ENCODE results near the gene CRBN.

- TF ChIP-seq POLR2AphosphoS5 (IDR thresholded peaks at IDR 0.05), result no peak
- TF ChIP-seq, protein P1, sequence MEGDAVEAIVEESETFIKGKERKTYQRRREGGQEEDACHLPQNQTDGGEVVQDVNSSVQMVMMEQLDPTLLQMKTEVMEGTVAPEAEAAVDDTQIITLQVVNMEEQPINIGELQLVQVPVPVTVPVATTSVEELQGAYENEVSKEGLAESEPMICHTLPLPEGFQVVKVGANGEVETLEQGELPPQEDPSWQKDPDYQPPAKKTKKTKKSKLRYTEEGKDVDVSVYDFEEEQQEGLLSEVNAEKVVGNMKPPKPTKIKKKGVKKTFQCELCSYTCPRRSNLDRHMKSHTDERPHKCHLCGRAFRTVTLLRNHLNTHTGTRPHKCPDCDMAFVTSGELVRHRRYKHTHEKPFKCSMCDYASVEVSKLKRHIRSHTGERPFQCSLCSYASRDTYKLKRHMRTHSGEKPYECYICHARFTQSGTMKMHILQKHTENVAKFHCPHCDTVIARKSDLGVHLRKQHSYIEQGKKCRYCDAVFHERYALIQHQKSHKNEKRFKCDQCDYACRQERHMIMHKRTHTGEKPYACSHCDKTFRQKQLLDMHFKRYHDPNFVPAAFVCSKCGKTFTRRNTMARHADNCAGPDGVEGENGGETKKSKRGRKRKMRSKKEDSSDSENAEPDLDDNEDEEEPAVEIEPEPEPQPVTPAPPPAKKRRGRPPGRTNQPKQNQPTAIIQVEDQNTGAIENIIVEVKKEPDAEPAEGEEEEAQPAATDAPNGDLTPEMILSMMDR (IDR thresholded peaks at IDR 0.05), result no peak
Observed at GRCh38 chr3:3129579-3129978, 49.9 kb downstream of the CRBN start.
